Testis (tissue), 2 donors: Measurements from ENCODE around the gene TCF20.

ENCODE experiments used
- POLR2A ChIP-seq: fragments of 450-650 bp; IDR thresholded peaks from one replicate; pipeline ENCODE4 v1.6.1; 2017; ENCODE audit warnings: antibody characterized with exemption, mild to moderate bottlenecking, moderate library complexity
- TF ChIP-seq, protein P1 (sequence below), 3 experiments: fragments of 450-650 bp in 2 of 3; fragments of 200-600 bp in 1 of 3; sonication (generic) in 1 of 3; IDR thresholded peaks; one replicate each; pipeline ENCODE4 v1.5.1; 2016 to 2019; ENCODE audit warnings: antibody characterized with exemption in 3 of 3, mild to moderate bottlenecking in 2 of 3, moderate library complexity in 1 of 3

DNA sequence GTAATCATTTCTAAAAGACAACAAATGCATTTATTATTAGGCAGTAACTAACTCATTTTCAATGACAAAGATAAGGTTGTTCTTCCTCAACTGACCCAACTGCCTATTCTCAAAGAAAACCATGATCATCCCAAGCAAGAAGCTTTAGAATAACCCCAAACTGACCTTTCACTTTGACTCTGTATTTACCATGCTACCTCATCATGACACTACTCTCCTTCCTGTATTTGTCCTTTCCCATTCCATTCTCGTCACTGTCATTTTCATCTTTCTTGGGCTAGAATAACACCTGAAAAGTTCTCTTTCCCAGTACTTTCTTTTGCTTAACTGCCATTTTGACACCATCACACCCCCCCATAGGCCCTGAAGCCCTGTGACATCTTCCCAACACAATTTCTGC lies 48.3 kb downstream of the TCF20 start:
- no peak for TF ChIP-seq POLR2A
- TF ChIP-seq, protein P1, sequence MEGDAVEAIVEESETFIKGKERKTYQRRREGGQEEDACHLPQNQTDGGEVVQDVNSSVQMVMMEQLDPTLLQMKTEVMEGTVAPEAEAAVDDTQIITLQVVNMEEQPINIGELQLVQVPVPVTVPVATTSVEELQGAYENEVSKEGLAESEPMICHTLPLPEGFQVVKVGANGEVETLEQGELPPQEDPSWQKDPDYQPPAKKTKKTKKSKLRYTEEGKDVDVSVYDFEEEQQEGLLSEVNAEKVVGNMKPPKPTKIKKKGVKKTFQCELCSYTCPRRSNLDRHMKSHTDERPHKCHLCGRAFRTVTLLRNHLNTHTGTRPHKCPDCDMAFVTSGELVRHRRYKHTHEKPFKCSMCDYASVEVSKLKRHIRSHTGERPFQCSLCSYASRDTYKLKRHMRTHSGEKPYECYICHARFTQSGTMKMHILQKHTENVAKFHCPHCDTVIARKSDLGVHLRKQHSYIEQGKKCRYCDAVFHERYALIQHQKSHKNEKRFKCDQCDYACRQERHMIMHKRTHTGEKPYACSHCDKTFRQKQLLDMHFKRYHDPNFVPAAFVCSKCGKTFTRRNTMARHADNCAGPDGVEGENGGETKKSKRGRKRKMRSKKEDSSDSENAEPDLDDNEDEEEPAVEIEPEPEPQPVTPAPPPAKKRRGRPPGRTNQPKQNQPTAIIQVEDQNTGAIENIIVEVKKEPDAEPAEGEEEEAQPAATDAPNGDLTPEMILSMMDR (IDR thresholded peaks at IDR 0.05), result no peak
